Activated CD4-positive, alpha-beta T cell treated with anti-CD3 and anti-CD28 coated beads, Interleukin-2, Interleukin-6, amounts not matched to agents 100 ng/mL and 50 ng/mL, durations not matched to agents 16 hours and 8 hours (primary cell): Measurements from ENCODE around the gene RAMAC.
A peak's percentile ranks its signal among the peaks of the same experiment; 100 is the strongest.
"Not testable (repeated sequence)": the region's sequence is repeated elsewhere in the genome, so short reads cannot be mapped to it uniquely, and the experiment has no call there.

Source experiments
- DNase-seq: peaks from one replicate; pipeline ENCODE4 v3.0.0-alpha.2; 2020

RAMAC gene

DNA sequence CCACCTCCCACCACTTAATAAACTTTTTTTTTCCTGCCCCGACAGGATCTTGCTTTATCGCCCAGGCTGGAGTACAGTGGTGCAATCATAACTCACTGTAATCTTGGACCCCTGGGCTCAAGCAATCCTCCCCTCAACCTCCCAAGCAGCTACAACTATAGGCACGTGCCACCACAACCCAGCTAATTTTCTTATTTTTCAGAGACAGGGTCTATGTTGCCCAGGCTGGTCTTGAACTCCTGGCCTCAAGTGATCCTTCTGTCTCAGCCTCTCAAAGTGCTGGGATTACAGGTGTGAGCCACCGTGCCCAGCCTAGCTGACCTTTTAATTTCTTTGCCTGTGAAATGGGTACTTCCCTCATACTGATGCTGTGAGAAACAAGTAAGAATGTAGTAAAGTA, 29.4 kb downstream of the RAMAC start:
- no peak for DNase-seq

DNA sequence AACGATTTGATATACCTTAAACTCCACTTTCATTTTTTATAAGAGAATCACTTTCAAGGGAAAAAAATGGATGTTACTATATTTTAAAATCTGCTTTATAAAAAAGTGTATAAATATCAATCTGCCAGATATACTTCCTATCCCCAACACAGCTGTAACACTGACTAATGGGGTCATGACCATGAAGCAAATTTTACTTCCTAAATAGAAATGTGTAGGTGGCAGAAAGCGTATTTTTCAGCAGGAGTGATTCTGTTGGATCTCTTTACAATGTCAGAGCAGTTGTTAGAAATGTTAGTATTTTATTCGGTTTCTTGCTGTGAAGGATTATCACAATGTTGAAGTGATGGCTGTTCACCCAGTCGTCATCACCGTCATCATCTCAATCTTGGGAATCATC, 30.9 kb downstream of the RAMAC start:
- DNase-seq, result no peak

DNA sequence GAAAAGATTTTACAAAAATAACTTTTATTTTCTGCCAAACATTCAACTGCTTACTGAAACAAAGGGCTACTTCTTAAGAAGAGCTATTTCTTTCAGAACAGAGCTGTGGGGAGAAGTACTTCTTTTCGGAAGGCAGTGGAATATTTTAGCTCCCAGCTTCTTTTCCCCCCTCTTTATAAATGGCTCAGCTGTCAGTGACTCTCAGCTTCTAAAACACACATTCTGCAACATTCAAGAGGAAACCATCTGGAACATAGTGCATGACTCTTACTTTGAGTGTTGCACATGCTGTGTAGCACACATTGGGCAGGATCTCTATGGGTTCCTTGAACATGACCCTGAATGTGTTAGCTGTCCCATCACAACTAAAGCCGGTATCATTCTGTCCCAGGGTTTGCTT, 32.4 kb downstream of the RAMAC start:
- no peak for DNase-seq

DNA sequence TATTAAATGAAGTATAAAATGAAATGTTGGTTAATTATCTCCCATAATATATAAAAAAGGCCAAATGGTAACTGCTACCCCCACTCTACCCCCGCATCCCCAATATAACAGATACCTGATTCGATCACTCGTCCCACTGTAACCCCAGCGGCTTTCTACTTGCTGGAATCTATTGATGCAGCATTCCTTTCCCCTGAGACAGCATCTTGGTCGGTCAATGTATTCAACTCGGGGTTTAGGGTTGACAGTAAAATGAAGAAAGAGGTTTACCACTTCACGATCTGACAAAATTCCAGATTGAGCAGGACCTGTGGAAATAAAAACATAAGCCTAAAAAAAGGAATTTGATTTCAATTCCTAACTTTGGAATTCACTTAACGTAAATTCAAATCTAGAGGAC, 44.0 kb downstream of the RAMAC start:
- no peak for DNase-seq

DNA sequence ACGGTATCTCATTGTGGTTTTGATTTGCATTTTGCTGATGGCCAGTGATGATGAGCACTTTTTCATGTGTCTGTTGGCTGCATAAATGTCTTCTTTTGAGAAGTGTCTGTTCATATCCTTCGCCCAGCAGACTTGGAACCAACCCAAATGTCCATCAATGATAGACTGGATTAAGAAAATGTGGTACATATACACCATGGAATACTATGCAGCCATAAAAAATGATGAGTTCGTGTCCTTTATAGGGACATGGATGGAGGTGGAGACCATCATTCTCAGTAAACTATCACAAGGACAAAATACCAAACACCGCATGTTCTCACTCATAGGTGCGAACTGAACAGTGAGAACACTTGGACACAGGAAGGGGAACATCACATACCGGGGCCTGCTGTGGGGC, 45.2 kb downstream of the RAMAC start:
- not testable (repeated sequence) for DNase-seq

DNA sequence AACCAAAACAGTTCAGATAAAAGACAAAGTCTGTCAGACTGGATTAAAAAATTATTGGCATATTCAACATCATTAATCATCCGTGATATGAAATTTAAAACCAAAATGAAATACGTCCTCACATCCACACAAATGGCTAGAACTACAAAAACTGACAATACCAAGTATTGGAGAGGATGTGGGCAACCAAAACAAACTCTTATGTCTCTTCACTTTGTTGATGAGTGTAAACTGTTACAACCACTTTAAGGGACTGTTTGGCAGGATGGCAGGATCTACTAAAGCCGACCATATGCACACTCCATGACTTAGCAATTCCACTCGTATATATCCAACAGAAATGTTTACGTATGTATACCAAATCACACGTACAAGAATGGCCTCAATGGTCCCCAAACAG, 50.2 kb downstream of the RAMAC start:
- peak; percentile 32 for DNase-seq

DNA sequence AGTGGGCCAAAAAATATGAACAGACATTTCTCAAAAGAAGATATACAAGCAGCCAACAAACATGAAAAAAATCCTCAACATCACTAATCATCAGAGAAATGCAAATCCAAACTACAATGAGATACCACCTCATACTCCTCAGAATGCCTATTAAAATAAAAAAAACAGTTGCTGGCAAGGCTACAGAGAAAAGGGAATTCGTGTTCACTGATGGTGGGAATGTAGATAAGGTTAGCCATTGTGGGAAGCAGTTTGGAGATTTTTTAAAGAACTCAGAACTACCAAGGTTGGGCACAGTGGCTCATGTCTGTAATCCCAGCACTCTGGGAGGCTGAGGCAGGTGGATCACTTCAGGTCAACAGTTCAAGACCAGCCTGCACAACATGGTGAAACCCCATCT, 53.2 kb downstream of the RAMAC start:
- no peak for DNase-seq
